HepG2 (cell line): ENCODE measurements around the gene ZNF217. TPM values are rescaled to one million over a fixed set of nuclear protein-coding genes. Genes with fewer than 3 reads are reported as not detected.

Experiments used
- ATAC-seq: fragments of 200-7000 bp; cut with Tn5 transposase; 3 replicates; pipeline ENCODE4 v1.9.1; 2020; ENCODE audit warnings: mild to moderate bottlenecking, moderate library complexity
- BruUV-seq: library from RNA; stranded (reverse); fragments of 400-500 nt; replicated peaks from 2 replicates; lab custom pipeline; 2021; lab: Mats Ljungman, UMichigan
- CTCF ChIA-PET: fragments of 300-600 bp; formaldehyde crosslinking; extraction: SDS; loops from one replicate; lab custom pipeline; 2021; ENCODE audit warnings: low total read pairs, inconsistent platforms, low intra/inter-chr PET ratio; lab: Yijun Ruan, JAX
- POLR2A ChIA-PET: fragments of 350-600 bp; sonication (Branson Sonifier 250); formaldehyde crosslinking; loops from one replicate; lab custom pipeline; 2020; ENCODE audit warnings: antibody characterized with exemption, inconsistent platforms; lab: Yijun Ruan, JAX
- DNase-seq: peaks from one replicate; pipeline ENCODE4 v3.0.0-alpha.2; 2015; ENCODE audit warnings: low spot score
- FAIRE-seq: peaks from 3 replicates; lab custom pipeline; 2011; peaks lifted over from hg19 to GRCh38; lab: Jason Lieb, UNC
- H2AFZ ChIP-seq: one replicate; pipeline ENCODE4 v1.6.1; 2011; ENCODE audit warnings: low read length, inconsistent platforms
- H3K27ac ChIP-seq: fragments of 300-600 bp; 3 replicates; pipeline ENCODE4 v1.8.0; 2011; ENCODE audit warnings: mixed run types, mild to moderate bottlenecking, mixed read lengths, low read length, inconsistent platforms; ENCODE audit not compliant: insufficient read depth; ENCODE audit errors: extremely low read length
- H3K27me3 ChIP-seq, 2 experiments: fragments of 200-600 bp in 1 of 2; 2 replicates in 1 of 2; 3 replicates in 1 of 2; pipeline versions ENCODE4 v1.6.0 to v1.8.0; 2011; ENCODE audit warnings: low read length in 2 of 2, mild to moderate bottlenecking in 2 of 2, moderate library complexity in 2 of 2, inconsistent platforms in 1 of 2; ENCODE audit not compliant: insufficient read depth in 2 of 2, control insufficient read depth in 1 of 2
- H3K36me3 ChIP-seq, 2 experiments: fragments of 200-600 bp in 1 of 2; replicated peaks in 1 of 2; 2 replicates in 1 of 2; 3 replicates in 1 of 2; pipeline versions ENCODE4 v1.5.1 to v1.8.0; 2011; ENCODE audit warnings: low read length in 2 of 2, inconsistent platforms in 1 of 2; ENCODE audit not compliant: insufficient read depth in 2 of 2, control insufficient read depth in 1 of 2
- H3K4me1 ChIP-seq: 2 replicates; pipeline ENCODE4 v1.5.1; 2012; ENCODE audit warnings: low read length, inconsistent platforms; ENCODE audit not compliant: insufficient read depth
- H3K4me2 ChIP-seq: 2 replicates; pipeline ENCODE4 v1.6.0; 2011; ENCODE audit warnings: low read depth, low read length, inconsistent platforms
- H3K4me3 ChIP-seq, 3 experiments: fragments of 200-600 bp in 1 of 3; sonication (generic), shearing (Covaris generic) in 1 of 3; replicated peaks in 1 of 3; 2 replicates each; pipeline ENCODE4 v1.5.1; 2011 to 2016; ENCODE audit warnings: low read length in 3 of 3, inconsistent platforms in 2 of 3, low read depth in 2 of 3, mild to moderate bottlenecking in 2 of 3, control low read depth in 1 of 3, mixed read lengths in 1 of 3; ENCODE audit not compliant: insufficient read depth in 1 of 3
- H3K79me2 ChIP-seq: one replicate; pipeline ENCODE4 v1.6.1; 2011; ENCODE audit warnings: low read length, inconsistent platforms; ENCODE audit not compliant: insufficient read depth
- H3K9ac ChIP-seq: 2 replicates; pipeline ENCODE4 v1.6.0; 2011; ENCODE audit warnings: mild to moderate bottlenecking, low read depth, low read length, inconsistent platforms; ENCODE audit not compliant: insufficient read depth
- H3K9me3 ChIP-seq: 2 replicates; pipeline ENCODE4 v1.5.1; 2012; ENCODE audit warnings: mild to moderate bottlenecking, low read length
- H4K20me1 ChIP-seq: 2 replicates; pipeline ENCODE4 v1.6.0; 2011; ENCODE audit warnings: inconsistent platforms, mild to moderate bottlenecking, low read length, moderate library complexity; ENCODE audit not compliant: insufficient read depth
- CHD4 ChIP-seq: fragments of 200-600 bp; sonication (generic); IDR thresholded peaks from 2 replicates; pipeline ENCODE4 v1.7.0; 2017; ENCODE audit warnings: mild to moderate bottlenecking, low read length, borderline replicate concordance
- DR1 ChIP-seq: sonication (generic); formaldehyde crosslinking; IDR thresholded peaks from 2 replicates; pipeline ENCODE4 v1.8.0; 2021; ENCODE audit warnings: mild to moderate bottlenecking, missing genetic modification reagents, inconsistent platforms
- EZH2 ChIP-seq: conservative IDR thresholded peaks from 2 replicates; pipeline ENCODE4 v1.6.1; 2012; ENCODE audit warnings: mild to moderate bottlenecking, low read depth, low read length, moderate library complexity
- GTF3A ChIP-seq: sonication (generic); formaldehyde crosslinking; conservative IDR thresholded peaks from 2 replicates; pipeline ENCODE4 v1.4.0; 2020; ENCODE audit warnings: mild to moderate bottlenecking, missing genetic modification reagents
- JARID2 ChIP-seq: sonication (generic); formaldehyde crosslinking; IDR thresholded peaks from 2 replicates; pipeline ENCODE4 v1.8.1; 2023; ENCODE audit warnings: missing genetic modification reagents, inconsistent platforms; ENCODE audit not compliant: insufficient replicate concordance
- MAFG ChIP-seq: sonication (generic); formaldehyde crosslinking; IDR thresholded peaks from 2 replicates; pipeline ENCODE4 v1.5.1; 2020; ENCODE audit warnings: mild to moderate bottlenecking, missing genetic modification reagents
- MBD4 ChIP-seq: IDR thresholded peaks from 2 replicates; pipeline ENCODE4 v1.6.1; 2012; ENCODE audit warnings: low read length, inconsistent platforms, borderline replicate concordance
- MZF1 ChIP-seq: sonication (generic); formaldehyde crosslinking; IDR thresholded peaks from 2 replicates; pipeline ENCODE4 v1.8.1; 2023; ENCODE audit warnings: mild to moderate bottlenecking, missing genetic modification reagents, borderline replicate concordance
- ZBTB39 ChIP-seq: sonication (generic); formaldehyde crosslinking; IDR thresholded peaks from 2 replicates; pipeline ENCODE4 v1.5.0; 2020; ENCODE audit warnings: missing genetic modification reagents
- ZNF142 ChIP-seq: sonication (generic); formaldehyde crosslinking; IDR thresholded peaks from 2 replicates; pipeline ENCODE4 v1.4.0; 2020; ENCODE audit warnings: missing genetic modification reagents
- ZNF432 ChIP-seq: sonication (generic); formaldehyde crosslinking; IDR thresholded peaks from 2 replicates; pipeline ENCODE4 v1.5.0; 2020; ENCODE audit warnings: missing genetic modification reagents, mild to moderate bottlenecking, borderline replicate concordance
- ZNF451 ChIP-seq: sonication (generic); formaldehyde crosslinking; IDR thresholded peaks from 2 replicates; pipeline ENCODE4 v1.5.0; 2020; ENCODE audit warnings: mild to moderate bottlenecking, missing genetic modification reagents
- ZNF704 ChIP-seq: sonication (generic); formaldehyde crosslinking; IDR thresholded peaks from 2 replicates; pipeline ENCODE4 v1.8.1; 2023; ENCODE audit warnings: mild to moderate bottlenecking, inconsistent platforms, moderate library complexity, missing genetic modification reagents, borderline replicate concordance
- ZNF839 ChIP-seq: sonication (generic); formaldehyde crosslinking; IDR thresholded peaks from 2 replicates; pipeline ENCODE4 v1.4.0; 2020; ENCODE audit warnings: missing genetic modification reagents, mild to moderate bottlenecking, borderline replicate concordance
- WGBS: methylation state at CpG from one replicate; pipeline ENCODE4 v1.1.6; 2017; ENCODE audit warnings: low lambda C conversion rate; 5-methylcytosine and 5-hydroxymethylcytosine counted together
- in situ Hi-C: cut with HindIII; loops from 2 replicates; pipeline ENCODE4 v1.10.0; 2017; ENCODE audit warnings: low pct_unique_long_range_greater_than_20kb; ENCODE audit not compliant: extremely low pct_ligation_motif_present
- intact Hi-C: fragments of 100-400 bp; cut with micrococcal nuclease; formaldehyde crosslinking; loops from one replicate; pipeline ENCODE4 v1.10.0; 2022; ENCODE audit not compliant: unreplicated experiment
- polyA plus RNA-seq, 8 experiments: library from polyadenylated mRNA; depleted of rRNA in 3 of 8; stranded (reverse) in 7 of 8; unstranded in 1 of 8; fragments of >200 nt; fragmentation: Illumina TruSeq in 4 of 8; extraction: Trizol in 4 of 8; gene quantifications; 2 replicates each; pipeline versions ENCODE4 v1.2.1 to v1.2.3, GENCODE V29; 2011 to 2016; ENCODE audit warnings: low read depth in 4 of 8, missing spikeins in 1 of 8, mixed read lengths in 1 of 8; ENCODE audit not compliant: insufficient read depth in 1 of 8
- total RNA-seq, 5 experiments: library from RNA; depleted of rRNA; stranded (reverse); fragments of >200 nt; fragmentation: Illumina TruSeq; extraction: Trizol; gene quantifications; 2 replicates each; pipeline ENCODE4 v1.2.3, GENCODE V29; 2016; ENCODE audit warnings: low read depth in 1 of 5

ZNF217 gene
- total and polyA plus RNA-seq, 2 of the 13 experiments (the other 11 are each of a cell fraction or from before 2014, with no cell fraction given): 22.3 to 29.8 TPM

GRCh38 chr20:53582574-53583351, 10.9 kb downstream of the ZNF217 start:
- peak overlapping the region; percentile 79 for H3K4me2 ChIP-seq
- H3K9ac ChIP-seq: peak overlapping the region; percentile 2; the same call in 1 of the 2 replicates
- H4K20me1 ChIP-seq: peaks cover 24% of the 10 kb centered on the region
- peaks cover 95% of the 10 kb centered on the region for H3K79me2 ChIP-seq
- in situ Hi-C loops: no loop called here
- peak overlapping the region; percentile 77 for H3K27ac ChIP-seq
- BruUV-seq: TSS peak; percentile 22
- no peak overlapping the region; a peak in 1 of 6 replicates for H3K4me3 ChIP-seq
- H3K9me3 ChIP-seq: no peaks in the 10 kb centered on the region
- peaks cover 29 to 35% of the 10 kb centered on the region in 2 experiments for H3K36me3 ChIP-seq
- FAIRE-seq (no peak), DNase-seq (peak; percentile 86), ATAC-seq (peak; percentile 3; the same call in 1 of the 3 replicates)
- peaks cover 99% of the 10 kb centered on the region for H3K4me1 ChIP-seq
- ChIA-PET POLR2A (interaction anchor here (0.7 to 5.8 kb wide), 17 partner anchors 11 to 355 kb away, joined by 3 to 164 read pairs (median 4); partner anchors contain the start of gene ZNF217), CTCF (no interaction called here)
- no peaks in the 10 kb centered on the region for H3K27me3 ChIP-seq
- H2AFZ ChIP-seq: no peak overlapping the region
- WGBS: 48% methylated on average over 13 of the region's 13 CpGs
- intact Hi-C loops: no loop called here
- TF ChIP-seq CHD4 (no peak), MZF1 (no peak), MBD4 (no peak), ZNF704 (CRISPR knock-in tag) (no peak), ZNF451 (CRISPR knock-in tag) (no peak), GTF3A (CRISPR knock-in tag) (no peak), EZH2 (no peak), ZNF432 (CRISPR knock-in tag) (no peak), DR1 (CRISPR knock-in tag) (no peak), ZNF839 (CRISPR knock-in tag) (no peak), ZNF142 (CRISPR knock-in tag) (no peak), JARID2 (CRISPR knock-in tag) (no peak), ZBTB39 (no peak), MAFG (CRISPR knock-in tag) (no peak)
